ENCODE results near the gene WNT1.

WNT1 gene

GRCh38 chr12:49010092-49010668, 32.1 kb downstream of the WNT1 start:
- no peak for DNase-seq

DNA sequence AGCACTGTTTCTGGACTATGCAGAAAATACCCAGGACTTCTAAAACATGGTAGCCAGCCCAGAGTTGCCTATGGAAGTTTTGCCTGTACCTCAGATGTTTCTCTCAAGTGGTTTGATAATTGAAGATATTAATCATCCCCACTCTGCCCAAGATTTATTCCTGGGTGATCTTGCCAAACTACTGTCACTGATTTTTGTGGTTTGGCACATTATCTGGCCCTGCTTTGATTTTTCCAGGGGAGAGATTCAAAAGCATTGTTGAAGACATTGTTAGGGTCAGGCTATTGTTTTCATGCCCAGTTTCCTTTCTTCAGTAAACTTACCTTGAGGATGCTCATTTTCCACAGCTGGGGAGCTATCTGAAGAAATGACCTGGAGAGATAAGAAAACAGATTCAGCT, 34.6 kb downstream of the WNT1 start:
- no peak for DNase-seq

DNA sequence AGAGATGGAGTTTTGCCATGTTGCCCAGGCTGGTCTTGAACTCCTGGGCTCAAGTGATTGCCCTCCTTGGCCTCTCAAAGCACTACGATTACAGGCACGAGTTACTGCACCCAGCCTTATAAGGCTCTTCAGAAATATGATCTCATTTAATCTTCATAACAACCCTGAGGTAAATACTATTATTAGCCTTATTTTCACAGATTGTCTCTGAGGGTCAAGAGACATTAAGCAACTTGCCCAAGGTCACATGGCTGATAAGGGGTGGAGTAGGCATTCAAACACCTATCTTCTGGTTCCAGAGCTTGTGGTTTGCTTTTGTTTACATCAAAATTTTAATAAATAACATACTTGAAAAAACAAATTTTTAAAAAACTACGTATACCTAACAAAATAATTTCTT, 35.3 kb downstream of the WNT1 start:
- DNase-seq: no peak

- DNase-seq: no peak
Measured at GRCh38 chr12:49014547-49014946, 36.4 kb downstream of the WNT1 start.

DNA sequence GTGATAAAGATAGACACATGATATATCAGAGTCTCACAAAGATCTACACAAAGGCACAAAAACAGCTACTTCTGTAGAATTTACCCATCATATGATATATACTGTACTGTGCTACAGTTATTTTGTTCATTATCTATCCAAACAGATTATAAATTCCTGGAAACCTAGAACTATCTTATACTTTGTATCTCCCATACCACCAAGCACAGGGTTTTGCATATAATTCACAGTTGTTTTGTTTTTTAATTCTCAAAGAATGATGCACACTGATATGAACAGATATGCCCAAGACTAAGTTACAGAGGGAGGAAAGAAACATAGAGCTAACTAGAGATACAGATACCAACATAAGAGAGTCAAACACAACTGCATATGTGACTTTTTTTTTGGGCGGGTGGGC, 37.1 kb downstream of the WNT1 start:
- no peak for DNase-seq

DNA sequence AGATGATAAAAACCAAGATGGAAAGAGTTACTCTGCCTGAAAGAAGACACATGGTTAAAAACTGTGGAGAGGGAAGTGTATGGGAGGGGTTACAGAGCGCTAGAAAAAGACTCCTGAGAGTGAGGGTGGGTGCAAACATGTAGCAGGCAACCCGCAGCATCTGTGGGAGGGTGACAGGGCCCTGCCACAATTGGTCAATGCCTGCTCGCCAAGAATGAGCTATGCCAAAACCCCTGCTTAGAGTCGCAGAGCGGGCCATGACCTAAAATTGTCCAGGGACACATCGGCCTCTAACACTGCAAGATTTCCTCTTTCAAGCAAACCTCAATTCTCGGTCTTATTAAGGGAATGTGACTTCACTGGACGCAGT, 39.8 kb downstream of the WNT1 start:
- no peak for DNase-seq

DNA sequence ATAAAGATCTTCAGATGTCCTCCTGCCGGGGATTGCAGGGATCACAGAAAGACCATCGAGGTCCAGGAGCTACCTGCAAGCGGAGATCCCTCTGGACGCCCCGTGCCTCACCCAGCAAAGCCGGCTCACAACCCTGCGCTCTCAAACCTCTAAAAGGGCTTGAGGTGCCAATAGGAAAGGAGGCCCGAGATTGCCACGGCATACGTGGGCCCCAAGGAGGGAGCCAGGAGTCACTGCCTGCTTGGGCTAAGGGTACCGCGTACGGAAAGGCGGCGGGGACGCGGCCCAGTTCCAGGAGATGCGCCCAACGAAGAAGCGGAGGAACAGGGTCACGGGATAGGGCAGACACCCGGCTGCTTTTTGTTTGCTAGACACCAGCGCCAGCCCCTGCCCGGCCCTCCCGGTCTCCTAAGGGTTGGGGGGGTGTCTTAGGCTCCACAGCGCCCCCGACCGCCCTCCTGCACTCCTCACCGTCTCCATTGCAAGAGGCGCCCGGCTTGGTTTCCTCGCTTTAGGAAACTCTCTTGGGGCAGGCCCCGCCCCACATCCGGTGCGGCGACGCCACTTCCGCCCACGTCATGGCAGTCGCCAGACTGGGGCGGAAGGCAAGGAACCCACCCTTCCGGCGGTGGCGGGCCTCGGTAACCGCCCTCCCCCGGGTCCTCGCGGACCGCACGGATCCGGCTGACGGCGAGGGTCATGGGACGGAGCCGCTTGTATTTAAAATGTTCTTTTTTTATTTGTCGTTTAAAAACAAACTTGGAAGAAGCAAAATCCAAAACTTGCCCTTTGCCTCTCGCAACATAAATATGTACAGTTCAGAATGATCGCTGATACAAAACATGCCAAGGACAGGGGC, 40.4 kb downstream of the WNT1 start, which contains the start of gene PRKAG1:
Gene PRKAG1 (minus strand): TSS at position 516 of the 859 bp plus-strand sequence. CDS start 36 bp downstream, at position 480.
- DNase-seq: peak; percentile 86 to 93

- DNase-seq: no peak
Measured at GRCh38 chr12:49019120-49019430, 41.0 kb downstream of the WNT1 start.

DNA sequence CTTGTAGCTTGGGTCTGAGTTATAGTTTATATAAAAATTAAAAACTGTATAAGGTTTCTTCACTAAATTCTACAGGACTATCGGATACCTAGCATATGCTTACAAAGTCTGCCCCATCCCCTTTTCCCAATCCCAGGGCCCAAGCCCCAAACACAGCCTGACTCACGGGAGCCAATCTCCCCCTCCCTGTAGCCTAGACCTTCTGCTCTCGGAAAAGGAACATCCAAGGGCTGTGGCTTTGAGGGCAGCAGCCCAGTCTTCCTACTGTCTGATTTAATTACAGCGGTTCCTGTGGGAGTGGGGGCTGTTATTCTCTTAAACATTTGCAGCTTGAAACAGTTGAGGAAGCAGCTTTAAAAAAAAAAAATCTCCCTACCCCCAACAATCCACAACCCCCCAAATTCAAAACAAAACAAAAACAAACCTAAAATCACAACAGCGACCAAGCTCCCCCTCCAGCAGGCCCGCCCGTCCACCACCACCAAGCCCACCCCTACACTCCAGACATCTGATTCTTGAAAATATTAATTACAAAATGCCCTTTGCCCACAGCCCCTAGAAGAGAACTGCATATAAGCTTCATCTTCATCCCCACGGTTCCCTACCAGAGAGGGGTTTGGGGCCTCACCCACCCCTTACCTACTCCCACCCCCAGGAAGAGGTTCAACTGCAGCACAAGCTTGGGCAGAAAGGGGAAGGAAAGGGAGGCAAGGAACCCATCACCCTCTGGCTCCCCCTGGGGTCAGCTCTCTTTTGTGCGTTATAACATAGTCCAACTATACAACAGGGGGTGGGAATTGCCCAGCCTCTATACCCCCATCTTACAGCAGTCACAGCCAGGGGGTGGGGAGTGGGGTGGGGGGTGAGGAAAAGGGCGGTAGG, 41.6 kb downstream of the WNT1 start:
- DNase-seq: peak in 1 of 2 experiments; percentile 18

- DNase-seq: no peak
Measured at GRCh38 chr12:49020441-49020840, 42.3 kb downstream of the WNT1 start.

DNA sequence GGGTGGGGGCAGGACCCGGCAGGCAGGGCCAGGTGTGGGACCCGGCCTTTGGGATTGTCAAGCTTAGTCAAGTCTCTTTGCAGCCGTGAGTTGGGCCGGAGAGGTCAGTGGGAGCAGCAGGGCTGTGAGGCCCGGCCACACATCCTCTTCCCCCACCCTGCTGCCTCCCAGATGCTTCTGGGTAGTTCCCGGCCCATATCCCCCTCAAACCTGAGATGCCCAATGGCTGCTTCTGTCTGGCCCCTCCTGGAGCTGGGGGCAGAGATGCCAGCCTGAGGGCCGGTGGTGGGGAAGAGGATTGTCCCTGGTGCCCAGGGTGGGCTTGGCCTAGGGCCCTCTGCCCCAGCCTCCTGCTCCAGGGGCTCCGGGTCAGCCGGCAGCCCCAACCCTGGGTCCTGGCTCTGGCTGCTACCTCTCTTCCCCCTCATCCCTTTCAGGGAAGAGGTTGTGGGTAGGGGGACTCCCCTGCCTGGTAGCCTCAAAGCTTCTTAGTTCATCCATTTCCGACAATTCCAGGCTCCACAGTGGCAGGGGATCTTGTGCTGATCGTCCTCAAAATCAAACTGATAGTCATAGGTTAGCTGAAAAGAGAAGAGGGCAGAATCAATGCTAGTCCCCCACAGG, 43.3 kb downstream of the WNT1 start:
- no peak for DNase-seq

DNA sequence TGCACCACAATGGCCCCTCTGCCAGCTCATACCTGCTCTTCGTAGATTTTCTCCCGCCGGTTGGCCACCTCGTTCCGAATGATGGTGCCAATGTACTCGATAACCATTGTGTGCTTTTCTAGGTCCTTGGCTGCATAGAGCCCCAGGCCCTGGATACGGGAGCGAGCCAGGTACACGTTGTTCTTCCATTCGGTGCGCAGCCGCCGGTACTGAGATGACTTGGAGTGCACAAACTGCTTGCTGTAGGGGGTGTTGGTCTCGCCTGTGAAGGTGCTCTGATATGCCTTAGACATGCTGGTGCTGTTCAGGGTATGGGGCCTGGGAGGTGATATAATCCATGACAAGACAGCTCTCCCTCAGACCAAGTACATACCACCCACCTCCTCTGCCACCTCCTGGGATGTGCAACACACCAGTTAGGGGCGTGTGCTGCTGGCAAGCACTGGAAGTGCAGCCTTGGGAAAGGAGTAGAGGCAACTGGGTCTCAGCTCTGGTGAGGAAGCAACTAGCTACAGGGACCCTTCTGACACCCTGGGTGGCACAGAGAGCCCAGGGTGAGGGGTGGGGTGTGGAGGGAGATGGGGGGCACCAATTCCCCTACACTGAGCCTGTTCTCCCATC, 44.5 kb downstream of the WNT1 start:
- no peak for DNase-seq

DNA sequence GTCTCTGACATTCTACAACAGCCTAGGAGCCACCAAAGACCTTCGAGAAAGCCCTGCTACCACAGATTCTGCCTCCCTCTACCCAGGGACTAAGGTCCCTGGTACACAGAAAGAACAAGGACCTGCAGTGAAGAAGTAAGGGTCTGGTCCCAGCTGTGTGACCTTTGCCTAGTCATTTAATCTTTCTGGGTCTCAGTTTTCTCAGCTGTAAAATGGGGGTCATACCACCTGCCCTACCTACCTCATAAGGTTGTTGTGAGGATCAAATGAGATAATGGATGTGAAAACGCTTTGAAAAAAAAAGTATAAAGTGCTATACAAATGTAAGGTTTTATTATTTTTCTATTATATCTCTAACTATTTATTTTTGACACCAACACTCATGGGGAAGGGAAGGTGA, 45.7 kb downstream of the WNT1 start:
- no peak for DNase-seq

DNA sequence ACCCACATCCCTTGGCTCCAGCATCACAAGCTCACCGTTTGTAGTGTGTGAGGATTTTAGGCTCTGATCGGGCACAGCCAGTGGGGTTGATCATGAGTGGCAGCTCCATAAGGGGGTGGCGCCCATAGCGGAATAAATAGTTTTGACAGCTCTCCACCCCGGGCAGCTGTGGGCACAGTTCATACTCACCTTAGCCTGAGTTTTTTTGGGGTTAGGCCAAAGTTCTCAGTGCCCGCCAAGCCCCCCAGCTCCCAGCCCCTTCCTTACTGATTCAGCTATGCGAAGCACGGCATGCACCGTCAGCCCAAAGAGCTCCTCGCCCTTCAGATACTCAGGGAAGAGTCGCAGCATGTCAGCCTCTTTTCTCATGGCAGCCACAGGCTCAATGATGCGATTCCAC, 46.4 kb downstream of the WNT1 start:
- no peak for DNase-seq

- DNase-seq: no peak
Measured at GRCh38 chr12:49025463-49025862, 47.3 kb downstream of the WNT1 start.

DNA sequence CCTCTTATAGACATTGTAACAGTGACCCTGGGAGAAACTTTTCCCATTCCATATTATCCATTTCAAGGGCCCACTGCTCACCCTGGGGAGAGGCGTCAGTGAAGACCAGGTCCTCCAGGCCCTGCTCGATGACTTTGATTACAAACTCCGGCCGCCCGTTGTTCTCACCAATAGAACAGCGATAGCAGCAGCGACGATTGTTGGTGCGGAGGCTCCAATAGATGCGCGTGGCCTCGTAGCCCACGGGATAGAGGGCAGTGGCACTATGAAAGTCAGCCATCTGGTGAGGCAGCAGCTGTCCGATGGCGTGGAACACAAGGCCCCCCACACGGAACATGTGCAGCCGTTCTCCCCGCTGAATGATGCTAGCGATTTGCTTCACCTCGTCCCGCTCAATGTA, 48.0 kb downstream of the WNT1 start:
- DNase-seq: no peak

GRCh38 chr12:49026678-49027480, 48.8 kb downstream of the WNT1 start:
- DNase-seq: no peak

DNA sequence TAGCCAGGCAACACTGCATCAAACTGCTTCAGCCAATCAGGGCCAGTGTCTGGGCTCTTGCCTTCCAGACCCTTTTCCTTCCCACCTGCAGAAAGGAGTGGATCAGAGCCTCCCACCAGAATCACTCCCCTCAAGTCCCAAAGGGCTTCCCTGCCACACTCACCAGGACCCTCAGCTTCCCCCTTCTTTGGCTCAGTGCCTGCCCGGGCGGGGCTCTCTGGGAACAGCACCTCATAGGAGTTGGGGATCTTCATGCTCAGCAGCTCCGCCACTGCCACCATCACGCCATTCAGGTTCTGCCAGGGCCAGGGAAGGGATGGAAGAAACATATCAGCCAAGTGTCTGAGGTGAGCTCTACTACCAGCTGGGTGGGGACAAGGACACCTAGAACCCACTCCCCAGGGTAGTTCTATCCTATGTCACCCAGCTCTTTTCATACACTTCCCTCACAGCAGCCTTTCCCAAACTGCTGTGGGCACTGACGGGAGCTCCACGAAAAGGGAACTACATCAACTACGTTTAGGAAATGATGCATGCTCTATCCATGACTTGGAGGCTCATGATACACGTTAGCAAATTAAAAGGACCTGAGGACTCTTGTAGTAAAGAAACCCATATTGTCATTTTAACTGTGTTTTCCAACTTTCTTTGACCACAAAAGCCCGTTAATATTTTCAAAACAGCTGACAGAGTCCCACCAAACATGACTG, 49.9 kb downstream of the WNT1 start:
- DNase-seq: no peak

GRCh38 chr12:49028666-49029275, 50.6 kb downstream of the WNT1 start:
- DNase-seq: no peak

- no peak for DNase-seq
Measured at GRCh38 chr12:49030119-49030518, 52.0 kb downstream of the WNT1 start.
